Body of pancreas (tissue), 4 donors: Measurements from ENCODE around the gene SEPSECS. TPM values are rescaled to one million over a fixed set of nuclear protein-coding genes. Genes with fewer than 3 reads are reported as not detected.

Experiments
- ATAC-seq: fragments of 150-250 bp; one replicate; pipeline ENCODE4 v1.9.1; 2016
- DNase-seq, 4 donors: peaks; one replicate each; pipeline ENCODE4 v3.0.0-alpha.2; 2019
- H3K27ac ChIP-seq, 4 donors: fragments of 200-600 bp; sonication (generic); 1 replicate in 3 of 4; 2 replicates in 1 of 4; pipeline versions ENCODE4 v1.5.1 to v1.6.1; 2016 to 2019; ENCODE audit warnings: mild to moderate bottlenecking in 1 of 4, mixed read lengths in 1 of 4, moderate library complexity in 1 of 4
- H3K27me3 ChIP-seq, 2 donors: fragments of 200-600 bp; sonication (generic); one replicate each; pipeline ENCODE4 v1.6.0; 2016; ENCODE audit warnings: mild to moderate bottlenecking in 1 of 2
- H3K36me3 ChIP-seq, 2 donors: fragments of 200-600 bp; sonication (generic); replicated peaks in 1 of 2; 2 replicates each; pipeline ENCODE4 v1.5.1; 2016; ENCODE audit warnings: low read depth in 2 of 2; ENCODE audit not compliant: insufficient read depth in 1 of 2
- H3K4me1 ChIP-seq: fragments of 200-600 bp; sonication (generic); one replicate; pipeline ENCODE4 v1.6.0; 2016
- H3K4me3 ChIP-seq, 2 donors: fragments of 200-600 bp; sonication (generic); 1 replicate in 1 of 2; 2 replicates in 1 of 2; pipeline ENCODE4 v1.5.1; 2016 to 2019
- H3K9me3 ChIP-seq, 3 donors: fragments of 200-600 bp; sonication (generic); 1 replicate in 2 of 3; 2 replicates in 1 of 3; pipeline ENCODE4 v1.5.1; 2016
- CTCF ChIP-seq, 7 experiments: fragments of 450-650 bp in 4 of 7; fragments of 200-600 bp in 3 of 7; sonication (generic) in 3 of 7; IDR thresholded peaks; one replicate each; pipeline ENCODE4 v1.5.1; 2016 to 2019; ENCODE audit warnings: antibody characterized with exemption in 7 of 7
- POLR2A ChIP-seq, 3 donors: fragments of 450-650 bp; IDR thresholded peaks; one replicate each; pipeline ENCODE4 v1.6.1; 2016; ENCODE audit warnings: antibody characterized with exemption in 3 of 3, mild to moderate bottlenecking in 2 of 3
- WGBS, 2 donors: methylation state at CpG; one replicate each; pipeline ENCODE4 v1.1.5; 2017; 5-methylcytosine and 5-hydroxymethylcytosine counted together
- intact Hi-C: fragments of 100-400 bp; cut with DNase I; formaldehyde crosslinking; loops from one replicate; pipeline ENCODE4 v1.15.1; 2023
- total RNA-seq, 2 donors: library from RNA; depleted of rRNA; stranded (reverse); fragments of >200 nt; gene quantifications; one replicate each; pipeline ENCODE4 v1.1.0, GENCODE V29; 2016

Gene SEPSECS
- total RNA-seq, 2 donors from 2014 or later: 7.9 to 8.8 TPM

GRCh38 chr4:25096981-25097443 lies 63.2 kb downstream of the SEPSECS start:
- 70 to 75% methylated on average over 11 of the region's 11 CpGs for WGBS, 2 donors

GRCh38 chr4:25096251-25096980 lies 63.8 kb downstream of the SEPSECS start:
- H3K36me3 ChIP-seq: no peaks in the 10 kb centered on the region
- no peak overlapping the region for H3K27ac ChIP-seq
- H3K4me1 ChIP-seq: no peaks in the 10 kb centered on the region
- intact Hi-C loops: no loop called here
- no peak overlapping the region for H3K4me3 ChIP-seq
- H3K9me3 ChIP-seq: peaks cover 0 to 5% (median 0%) of the 10 kb centered on the region in 3 donors
- no peak for DNase-seq
- H3K27me3 ChIP-seq: no peaks in the 10 kb centered on the region
- TF ChIP-seq POLR2A (IDR thresholded peaks at IDR 0.05) (no peak), CTCF (IDR thresholded peaks at IDR 0.05) (no peak)
- ATAC-seq: no peak
- 87 to 92% methylated on average over 23 of the region's 23 CpGs for WGBS, 2 donors

More at GRCh38 chr4:25096981-25097443, 63.2 kb downstream of the SEPSECS start:
- no peak for ATAC-seq
- DNase-seq: no peak
- intact Hi-C loops: no loop called here
- H3K27ac ChIP-seq: no peak overlapping the region
- no peaks in the 10 kb centered on the region for H3K36me3 ChIP-seq
- H3K9me3 ChIP-seq: peaks cover 0 to 5% (median 0%) of the 10 kb centered on the region in 3 donors
- TF ChIP-seq CTCF (IDR thresholded peaks at IDR 0.05): no peak
- TF ChIP-seq POLR2A (IDR thresholded peaks at IDR 0.05): no peak
- H3K27me3 ChIP-seq: no peaks in the 10 kb centered on the region
- H3K4me3 ChIP-seq: no peak overlapping the region
- no peaks in the 10 kb centered on the region for H3K4me1 ChIP-seq

GRCh38 chr4:25095837-25096236 lies 64.4 kb downstream of the SEPSECS start:
- DNase-seq (no peak), ATAC-seq (no peak)
- TF ChIP-seq CTCF (IDR thresholded peaks at IDR 0.05) (no peak), POLR2A (IDR thresholded peaks at IDR 0.05) (no peak)
- peaks cover 0 to 5% (median 0%) of the 10 kb centered on the region in 3 donors for H3K9me3 ChIP-seq
- intact Hi-C loops: no loop called here
- H3K4me1 ChIP-seq: no peaks in the 10 kb centered on the region
- no peaks in the 10 kb centered on the region for H3K27me3 ChIP-seq
- no peak overlapping the region for H3K4me3 ChIP-seq
- WGBS, 2 donors: 89 to 96% methylated on average over 24 of the region's 24 CpGs
- H3K36me3 ChIP-seq: no peaks in the 10 kb centered on the region
- no peak overlapping the region for H3K27ac ChIP-seq

- TF ChIP-seq POLR2A (IDR thresholded peaks at IDR 0.05) (no peak), CTCF (IDR thresholded peaks at IDR 0.05) (no peak)
- ATAC-seq (no peak), DNase-seq (no peak)
- Histone ChIP-seq H3K4me1 (no peaks in the 10 kb centered on the region), H3K27ac (no peak overlapping the region), H3K4me3 (no peak overlapping the region), H3K27me3 (no peaks in the 10 kb centered on the region), H3K9me3 (peaks cover 0 to 5% (median 0%) of the 10 kb centered on the region in 3 donors), H3K36me3 (no peaks in the 10 kb centered on the region)
- intact Hi-C loops: no loop called here
- WGBS, 2 donors: 75 to 83% methylated on average over 3 of the region's 3 CpGs
Observed at GRCh38 chr4:25092139-25092538, 68.1 kb downstream of the SEPSECS start.

DNA sequence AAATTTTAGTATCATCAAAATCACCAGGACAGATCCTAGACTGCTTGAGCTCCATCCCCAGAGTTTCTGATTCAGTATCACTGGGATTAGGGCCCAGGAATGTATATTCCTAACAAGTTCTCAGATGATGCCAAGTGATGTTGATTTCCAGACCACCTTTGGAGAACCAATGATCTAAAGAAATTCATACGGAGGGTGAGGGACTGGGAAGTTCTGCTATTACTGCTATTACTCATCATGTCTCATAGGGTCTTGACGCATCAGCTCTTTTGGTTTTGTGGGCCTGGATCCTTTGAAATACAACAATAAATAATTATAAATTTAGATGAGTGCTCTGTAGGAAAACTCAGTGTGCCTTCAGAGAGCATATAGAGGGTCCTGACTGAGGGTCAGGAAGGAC lies 69.7 kb downstream of the SEPSECS start:
- ATAC-seq: no peak
- no peak overlapping the region for H3K27ac ChIP-seq
- H3K27me3 ChIP-seq: no peaks in the 10 kb centered on the region
- 78 to 86% methylated on average over 2 of the region's 2 CpGs for WGBS, 2 donors
- no peak for TF ChIP-seq CTCF (IDR thresholded peaks at IDR 0.05)
- no peak for TF ChIP-seq POLR2A (IDR thresholded peaks at IDR 0.05)
- no peak for DNase-seq
- no peaks in the 10 kb centered on the region for H3K4me1 ChIP-seq
- H3K9me3 ChIP-seq: peaks cover 0 to 5% (median 0%) of the 10 kb centered on the region in 3 donors
- intact Hi-C loops: no loop called here
- H3K4me3 ChIP-seq: no peak overlapping the region
- no peaks in the 10 kb centered on the region for H3K36me3 ChIP-seq
